B cell (primary cell): ENCODE results near the gene SASH1. TPM values are rescaled to one million over a fixed set of nuclear protein-coding genes. Genes with fewer than 3 reads are reported as not detected.

Source experiments
- ATAC-seq: fragments of 200-7000 bp; cut with Tn5 transposase; one replicate; pipeline ENCODE4 v1.10.0; 2021; ENCODE audit warnings: low read depth, mild to moderate bottlenecking, moderate number of reproducible peaks, moderate library complexity
- CTCF ChIA-PET: fragments of 350-600 bp; sonication (Branson Sonifier 250); formaldehyde crosslinking; loops from one replicate; lab custom pipeline; 2021; ENCODE audit warnings: antibody characterized with exemption, inconsistent platforms; lab: Charles Lee
- POLR2A ChIA-PET: fragments of 350-600 bp; sonication (Branson Sonifier 250); formaldehyde crosslinking; loops from one replicate; lab custom pipeline; 2021; ENCODE audit warnings: antibody characterized with exemption; lab: Charles Lee
- DNase-seq: peaks from one replicate; pipeline ENCODE4 v3.0.0; 2013
- H2AFZ ChIP-seq: 2 replicates; pipeline ENCODE4 v1.6.1; 2012; ENCODE audit warnings: mild to moderate bottlenecking, low read depth, low read length; ENCODE audit not compliant: insufficient read depth, poor library complexity, severe bottlenecking
- H3K27ac ChIP-seq, 2 donors: 1 replicate in 1 of 2; 2 replicates in 1 of 2; pipeline ENCODE4 v1.5.1; 2012 to 2013; ENCODE audit warnings: low read length in 2 of 2, mild to moderate bottlenecking in 2 of 2, moderate library complexity in 1 of 2
- H3K27me3 ChIP-seq, 4 experiments: fragments of 200-600 bp in 1 of 4; sonication (generic) in 1 of 4; replicated peaks in 1 of 4; 1 replicate in 2 of 4; 2 replicates in 2 of 4; pipeline versions ENCODE4 v1.6.1 to v1.7.0; 2013 to 2016; ENCODE audit warnings: low read length in 3 of 4, mild to moderate bottlenecking in 2 of 4, mixed read lengths in 1 of 4, moderate library complexity in 1 of 4; ENCODE audit not compliant: insufficient read depth in 4 of 4, control insufficient read depth in 3 of 4; ENCODE audit errors: control extremely low read depth in 1 of 4
- H3K36me3 ChIP-seq, 2 experiments: replicated peaks in 1 of 2; 1 replicate in 1 of 2; 2 replicates in 1 of 2; pipeline versions ENCODE4 v1.6.1 to v1.7.1; 2013; ENCODE audit warnings: low read length in 1 of 2; ENCODE audit not compliant: insufficient read depth in 2 of 2, control insufficient read depth in 1 of 2; ENCODE audit errors: control extremely low read depth in 1 of 2, extremely low read depth in 1 of 2
- H3K4me1 ChIP-seq, 2 donors: fragments of 200-600 bp in 1 of 2; sonication (generic) in 1 of 2; 1 replicate in 1 of 2; 2 replicates in 1 of 2; pipeline versions ENCODE4 v1.5.1 to v1.6.1; 2013 to 2017; ENCODE audit warnings: low read length in 2 of 2; ENCODE audit not compliant: control insufficient read depth in 2 of 2, insufficient read depth in 2 of 2
- H3K4me2 ChIP-seq: replicated peaks from 2 replicates; pipeline ENCODE3; 2012; ENCODE audit warnings: mild to moderate bottlenecking, low read depth, low read length; ENCODE audit not compliant: poor library complexity, severe bottlenecking
- H3K4me3 ChIP-seq, 5 experiments: fragments of 200-600 bp in 1 of 5; sonication (generic) in 1 of 5; 1 replicate in 3 of 5; 2 replicates in 2 of 5; pipeline versions ENCODE4 v1.5.1 to v1.7.0; 2011 to 2016; ENCODE audit warnings: low read length in 4 of 5, mild to moderate bottlenecking in 4 of 5, low read depth in 2 of 5, control low read depth in 1 of 5, moderate library complexity in 1 of 5; ENCODE audit not compliant: insufficient read depth in 1 of 5; ENCODE audit errors: control extremely low read depth in 1 of 5, extremely low read depth in 1 of 5
- H3K79me2 ChIP-seq: fragments of 200-600 bp; sonication (generic); one replicate; pipeline ENCODE4 v1.6.0; 2016; ENCODE audit warnings: low read length; ENCODE audit not compliant: control insufficient read depth, insufficient read depth
- H3K9ac ChIP-seq: fragments of 200-600 bp; sonication (generic); 2 replicates; pipeline ENCODE4 v1.6.1; 2017; ENCODE audit warnings: mild to moderate bottlenecking, low read length, moderate library complexity
- H3K9me3 ChIP-seq, 3 donors: one replicate each; pipeline versions ENCODE4 v1.6.1 to v1.7.1; 2013; ENCODE audit warnings: low read length in 2 of 3; ENCODE audit not compliant: control insufficient read depth in 2 of 3, insufficient read depth in 1 of 3; ENCODE audit errors: control extremely low read depth in 1 of 3
- H4K20me1 ChIP-seq: 2 replicates; pipeline ENCODE4 v1.6.0; 2012; ENCODE audit warnings: mild to moderate bottlenecking, low read length; ENCODE audit not compliant: insufficient read depth, control insufficient read depth, poor library complexity, severe bottlenecking
- H3K27ac Mint-ChIP-seq: one replicate; pipeline ENCODE4 v1.8.0; 2021; ENCODE audit warnings: mixed read lengths
- H3K27me3 Mint-ChIP-seq: one replicate; pipeline ENCODE4 v1.8.0; 2021; ENCODE audit warnings: mixed read lengths
- H3K4me1 Mint-ChIP-seq: one replicate; pipeline ENCODE4 v1.8.0; 2021; ENCODE audit warnings: mixed read lengths
- H3K4me3 Mint-ChIP-seq: one replicate; pipeline ENCODE4 v1.8.0; 2021; ENCODE audit warnings: mixed read lengths
- H3K9me3 Mint-ChIP-seq: one replicate; pipeline ENCODE4 v1.8.0; 2022; ENCODE audit warnings: mixed read lengths; ENCODE audit not compliant: insufficient read depth
- EZH2 ChIP-seq: IDR thresholded peaks from 2 replicates; pipeline ENCODE4 v1.6.1; 2012; ENCODE audit warnings: borderline replicate concordance, low read depth, mild to moderate bottlenecking, moderate library complexity, low read length; ENCODE audit not compliant: insufficient read depth, poor library complexity, severe bottlenecking
- WGBS: methylation state at CpG from one replicate; pipeline ENCODE4 v1.1.5; 2013; ENCODE audit warnings: missing lambda C conversion rate; ENCODE audit not compliant: insufficient coverage; 5-methylcytosine and 5-hydroxymethylcytosine counted together
- intact Hi-C: fragments of 100-400 bp; cut with micrococcal nuclease; formaldehyde crosslinking; loops from one replicate; pipeline ENCODE4 v1.10.0; 2022
- polyA plus RNA-seq: library from polyadenylated mRNA; depleted of rRNA; stranded (reverse); fragments of >200 nt; gene quantifications from 2 replicates; pipeline ENCODE4 v1.2.3, GENCODE V29; 2012
- total RNA-seq, 2 donors: library from RNA; stranded (reverse); fragments of 120-200 nt in 1 of 2; gene quantifications; 1 replicate in 1 of 2; 2 replicates in 1 of 2; pipeline versions ENCODE4 v1.2.3 to v1.2.4, GENCODE V29; 2013 to 2022
- TF ChIP-seq, protein P1 (sequence below): fragments of 200-600 bp; IDR thresholded peaks from one replicate; pipeline ENCODE4 v1.8.0; 2022; ENCODE audit warnings: antibody characterized with exemption, mild to moderate bottlenecking

SASH1 gene
- total and polyA plus RNA-seq, 2 donors (not counting 1 experiment from before 2014, with no cell fraction given) = 0.01 to 0.07 TPM

DNA sequence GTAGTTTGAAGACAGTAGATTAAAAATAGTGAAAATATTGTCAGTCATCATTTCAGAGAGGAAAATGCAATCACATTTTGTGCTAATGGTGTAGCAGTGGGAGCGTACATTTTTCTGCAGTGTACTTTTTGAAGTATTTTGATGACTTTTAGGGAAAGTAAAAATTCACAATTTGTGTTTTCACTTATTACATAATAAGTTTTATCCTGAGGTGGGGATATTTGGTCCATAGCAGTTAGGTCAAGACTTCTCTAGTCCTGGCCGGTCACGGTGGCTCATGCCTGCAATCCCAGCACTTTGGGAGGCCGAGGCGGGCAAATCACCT, 122.3 kb downstream of the SASH1 start:
- Histone ChIP-seq H3K9me3 (no peaks in the 10 kb centered on the region), H4K20me1 (no peaks in the 10 kb centered on the region), H3K4me2 (no peak overlapping the region), H3K27me3 (peaks cover 0 to 2% (median 0%) of the 10 kb centered on the region in 4 experiments), H3K4me3 (no peak overlapping the region), H3K36me3 (no peaks in the 10 kb centered on the region), H3K79me2 (no peaks in the 10 kb centered on the region), H2AFZ (no peak overlapping the region), H3K4me1 (no peaks in the 10 kb centered on the region), H3K27ac (no peak overlapping the region), H3K9ac (no peak overlapping the region)
- Mint-ChIP-seq H3K27me3 (peaks cover 24% of the 10 kb centered on the region), H3K9me3 (no peaks in the 10 kb centered on the region), H3K4me1 (peaks cover 2% of the 10 kb centered on the region), H3K27ac (no peak overlapping the region), H3K4me3 (no peak overlapping the region)
- WGBS = 92% methylated on average over 4 of the region's 5 CpGs
- intact Hi-C loops = loop anchor here (2.0 kb wide), 1 partner anchor 320 kb away; no protein-coding TSS in a partner anchor
- POLR2A ChIA-PET = no interaction called here
- ATAC-seq (no peak), DNase-seq (no peak)
- CTCF ChIA-PET = interaction anchor here (1.3 to 1.8 kb wide), 2 partner anchors 11 to 288 kb away, joined by 3 to 8 read pairs; no protein-coding TSS in a partner anchor
- TF ChIP-seq, protein P1, sequence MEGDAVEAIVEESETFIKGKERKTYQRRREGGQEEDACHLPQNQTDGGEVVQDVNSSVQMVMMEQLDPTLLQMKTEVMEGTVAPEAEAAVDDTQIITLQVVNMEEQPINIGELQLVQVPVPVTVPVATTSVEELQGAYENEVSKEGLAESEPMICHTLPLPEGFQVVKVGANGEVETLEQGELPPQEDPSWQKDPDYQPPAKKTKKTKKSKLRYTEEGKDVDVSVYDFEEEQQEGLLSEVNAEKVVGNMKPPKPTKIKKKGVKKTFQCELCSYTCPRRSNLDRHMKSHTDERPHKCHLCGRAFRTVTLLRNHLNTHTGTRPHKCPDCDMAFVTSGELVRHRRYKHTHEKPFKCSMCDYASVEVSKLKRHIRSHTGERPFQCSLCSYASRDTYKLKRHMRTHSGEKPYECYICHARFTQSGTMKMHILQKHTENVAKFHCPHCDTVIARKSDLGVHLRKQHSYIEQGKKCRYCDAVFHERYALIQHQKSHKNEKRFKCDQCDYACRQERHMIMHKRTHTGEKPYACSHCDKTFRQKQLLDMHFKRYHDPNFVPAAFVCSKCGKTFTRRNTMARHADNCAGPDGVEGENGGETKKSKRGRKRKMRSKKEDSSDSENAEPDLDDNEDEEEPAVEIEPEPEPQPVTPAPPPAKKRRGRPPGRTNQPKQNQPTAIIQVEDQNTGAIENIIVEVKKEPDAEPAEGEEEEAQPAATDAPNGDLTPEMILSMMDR = peak; percentile 54
- TF ChIP-seq EZH2 = no peak

DNA sequence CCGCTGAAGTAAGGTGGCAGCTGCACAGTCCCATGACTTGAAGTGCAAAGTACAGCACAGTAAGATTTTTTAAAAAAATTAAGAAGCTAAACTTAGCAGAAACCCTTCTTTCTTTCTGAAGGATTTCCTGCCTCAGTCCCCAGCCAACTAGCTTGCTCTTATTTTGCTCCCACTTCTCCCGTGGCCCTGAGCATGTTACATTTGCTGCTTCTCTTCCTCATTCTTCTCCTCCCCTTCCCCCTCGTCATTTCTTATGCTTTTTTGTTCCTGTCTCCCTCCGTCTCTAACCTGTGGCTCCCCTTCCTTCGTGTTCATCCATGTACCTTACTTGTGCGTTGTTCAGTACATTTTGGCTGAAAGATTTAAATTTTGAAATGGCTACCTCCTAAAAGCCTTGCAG, 123.0 kb downstream of the SASH1 start:
- Histone ChIP-seq H3K27me3 (peaks cover 0 to 6% (median 0%) of the 10 kb centered on the region in 4 experiments), H3K4me1 (no peaks in the 10 kb centered on the region), H3K4me2 (no peak overlapping the region), H3K36me3 (no peaks in the 10 kb centered on the region), H3K4me3 (no peak overlapping the region), H3K27ac (no peak overlapping the region), H2AFZ (peak overlapping the region; percentile 3), H4K20me1 (no peaks in the 10 kb centered on the region), H3K9me3 (no peaks in the 10 kb centered on the region), H3K9ac (no peak overlapping the region), H3K79me2 (no peaks in the 10 kb centered on the region)
- Mint-ChIP-seq H3K4me3 (no peak overlapping the region), H3K27ac (no peak overlapping the region), H3K4me1 (peaks cover 2% of the 10 kb centered on the region), H3K9me3 (no peaks in the 10 kb centered on the region), H3K27me3 (peaks cover 25% of the 10 kb centered on the region)
- DNase-seq (no peak), ATAC-seq (no peak)
- intact Hi-C loops = loop anchor here (2.0 kb wide), 1 partner anchor 321 kb away; no protein-coding TSS in a partner anchor
- whole genome bisulfite sequencing = 50% methylated on average over 2 of the region's 6 CpGs
- POLR2A ChIA-PET = no interaction called here
- TF ChIP-seq, protein P1 = no peak
- no peak for TF ChIP-seq EZH2
- CTCF ChIA-PET = interaction anchor here (0.6 to 1.2 kb wide), 6 partner anchors 12 to 112 kb away, joined by 3 to 4 read pairs (median 3); no protein-coding TSS in a partner anchor
